A673 (cell line): Measurements from ENCODE around the gene INHBE.
"Not testable (repeated sequence)": the region's sequence is repeated elsewhere in the genome, so short reads cannot be mapped to it uniquely, and the experiment has no call there.

ENCODE experiments used
- CTCF ChIP-seq: fragments of 300-800, 200-600 bp; sonication (generic); conservative IDR thresholded peaks from 2 replicates; pipeline ENCODE4 v1.5.1; 2017; ENCODE audit warnings: low read depth, mild to moderate bottlenecking, antibody characterized with exemption, low read length, moderate library complexity, mixed read lengths
- EZH2 ChIP-seq: fragments of 200-600 bp; sonication (generic); IDR thresholded peaks from 2 replicates; pipeline ENCODE4 v1.6.1; 2017; ENCODE audit warnings: borderline replicate concordance, low read depth, mild to moderate bottlenecking, mixed read lengths, antibody characterized with exemption, low read length; ENCODE audit not compliant: poor library complexity, severe bottlenecking

- TF ChIP-seq CTCF, EZH2: not testable (repeated sequence)
These were observed 28.2 kb upstream of the INHBE start for GRCh38 chr12:57426948-57427347.
